Measurements from ENCODE around the gene CD248. TPM values are rescaled to one million over a fixed set of nuclear protein-coding genes. Genes with fewer than 3 reads are reported as not detected.

CD248 gene
- total RNA-seq, 3 donors from 2014 or later: 17.3 to 69.1 (median 24.9) TPM

DNA sequence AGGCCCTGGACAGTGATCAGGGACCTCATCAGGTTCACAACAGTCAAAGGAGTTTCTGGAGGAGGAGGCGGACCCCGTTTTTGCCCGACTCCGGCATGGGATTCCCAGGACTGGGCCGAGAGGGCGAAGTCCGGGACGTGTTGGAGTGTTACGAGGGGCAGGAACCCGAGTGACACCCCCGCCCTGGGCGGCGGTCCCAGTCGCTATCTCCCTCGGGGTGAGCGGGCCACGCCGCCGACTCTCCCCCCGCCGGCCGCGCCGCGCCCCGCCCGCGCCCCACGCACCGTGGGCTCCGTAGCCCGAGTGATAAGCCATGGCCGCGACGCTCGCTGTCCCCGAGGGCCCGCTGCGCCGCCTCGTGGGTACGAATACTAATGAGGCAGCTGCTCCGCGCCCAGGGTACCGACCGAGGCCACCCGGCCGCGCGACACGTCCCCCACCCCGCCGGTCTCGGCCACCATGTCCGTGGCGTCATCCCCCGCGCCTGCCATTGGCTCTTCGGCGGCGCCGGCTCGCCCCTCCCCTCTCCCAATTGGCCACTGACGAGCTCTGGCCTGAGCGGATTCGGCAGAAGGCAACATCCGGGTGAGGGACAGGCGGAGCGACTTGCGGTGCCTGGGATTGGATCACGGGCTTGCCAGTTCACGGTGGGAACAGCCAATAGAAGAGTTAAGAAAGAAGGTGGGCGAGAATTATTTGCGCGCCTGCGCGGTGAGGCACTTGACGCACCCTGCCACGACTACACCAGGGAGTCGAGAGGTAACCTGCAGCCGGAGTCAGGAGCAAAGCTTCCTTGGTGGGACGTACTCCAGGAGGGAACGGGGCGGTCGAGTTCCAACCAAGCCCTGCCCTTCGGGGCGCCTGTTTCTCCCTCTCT is 27.9 kb downstream of the CD248 start, which contains the start of gene YIF1A:
Gene YIF1A (minus strand): TSS at position 473 of the 877 bp plus-strand sequence. CDS start 158 bp downstream, at position 315.
- Histone ChIP-seq H3K9me3 (no peaks in the 10 kb centered on the region), H3K27ac (peak within 1 kb of the TSS; percentile 97 to 98), H3K36me3 (no peaks in the 10 kb centered on the region), H3K4me1 (peaks cover 0 to 15% of the 10 kb centered on the region in 2 donors), H3K4me3 (peak within 1 kb of the TSS; percentile 72 to 99 (median 84)), H3K27me3 (peaks cover 5 to 22% of the 10 kb centered on the region in 2 donors)
- TF ChIP-seq POLR2A (IDR thresholded peaks at IDR 0.05) (peak; percentile 85), POLR2AphosphoS5 (IDR thresholded peaks at IDR 0.05) (peak; percentile 89 to 98 (median 93))
- TF ChIP-seq, protein P1, sequence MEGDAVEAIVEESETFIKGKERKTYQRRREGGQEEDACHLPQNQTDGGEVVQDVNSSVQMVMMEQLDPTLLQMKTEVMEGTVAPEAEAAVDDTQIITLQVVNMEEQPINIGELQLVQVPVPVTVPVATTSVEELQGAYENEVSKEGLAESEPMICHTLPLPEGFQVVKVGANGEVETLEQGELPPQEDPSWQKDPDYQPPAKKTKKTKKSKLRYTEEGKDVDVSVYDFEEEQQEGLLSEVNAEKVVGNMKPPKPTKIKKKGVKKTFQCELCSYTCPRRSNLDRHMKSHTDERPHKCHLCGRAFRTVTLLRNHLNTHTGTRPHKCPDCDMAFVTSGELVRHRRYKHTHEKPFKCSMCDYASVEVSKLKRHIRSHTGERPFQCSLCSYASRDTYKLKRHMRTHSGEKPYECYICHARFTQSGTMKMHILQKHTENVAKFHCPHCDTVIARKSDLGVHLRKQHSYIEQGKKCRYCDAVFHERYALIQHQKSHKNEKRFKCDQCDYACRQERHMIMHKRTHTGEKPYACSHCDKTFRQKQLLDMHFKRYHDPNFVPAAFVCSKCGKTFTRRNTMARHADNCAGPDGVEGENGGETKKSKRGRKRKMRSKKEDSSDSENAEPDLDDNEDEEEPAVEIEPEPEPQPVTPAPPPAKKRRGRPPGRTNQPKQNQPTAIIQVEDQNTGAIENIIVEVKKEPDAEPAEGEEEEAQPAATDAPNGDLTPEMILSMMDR (IDR thresholded peaks at IDR 0.05): peak in 1 of 3 donors; percentile 9
- DNase-seq (ENCODE audit: low spot score in 2 of 2): peak; percentile 98 to 99
- intact Hi-C loops (cut with DNase I; ENCODE audit: low total_unique reads): loop anchor here (10.0 kb wide), 1 partner anchor 356 kb away; no protein-coding TSS in a partner anchor

DNA sequence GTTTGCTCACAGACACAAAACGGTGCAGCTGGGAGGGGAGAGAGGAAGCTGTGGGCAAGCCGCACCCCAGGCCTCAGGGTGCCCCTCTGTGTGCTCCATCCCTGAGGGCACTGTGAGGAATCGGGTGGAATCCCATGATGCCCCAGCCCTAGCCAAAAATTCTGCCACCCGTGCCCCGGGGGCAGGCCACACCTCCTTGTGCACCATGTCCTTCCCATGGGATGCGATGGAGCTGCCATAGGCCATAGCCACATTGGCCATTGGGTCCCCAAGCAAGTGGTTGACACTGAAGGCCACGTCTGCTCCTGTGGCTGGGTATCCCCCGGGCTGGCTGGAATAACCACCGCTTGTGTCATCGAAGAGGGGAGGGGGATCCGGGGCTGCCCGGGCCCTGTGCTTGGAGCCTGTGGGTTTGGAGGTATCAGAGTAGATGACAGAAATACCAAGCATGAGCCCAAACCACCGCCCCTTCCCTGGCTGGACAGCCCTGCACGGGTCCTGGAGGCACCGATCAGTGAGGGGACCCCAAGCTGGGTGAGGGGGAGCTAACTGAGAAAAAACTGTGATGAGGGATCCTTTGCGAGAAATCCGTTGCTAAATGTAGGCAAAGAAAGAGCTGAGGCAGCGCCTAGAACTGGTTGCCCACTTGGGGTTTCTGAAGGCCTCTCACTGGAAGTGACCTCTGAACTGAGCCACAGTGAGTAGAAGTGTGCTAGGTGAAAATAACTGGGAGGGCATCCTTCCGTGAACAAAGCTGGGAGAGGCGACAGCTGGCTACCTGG is 28.8 kb downstream of the CD248 start:
- Histone ChIP-seq H3K4me3 (peak overlapping the region; percentile 72 to 99 (median 84)), H3K36me3 (no peaks in the 10 kb centered on the region), H3K4me1 (peaks cover 0 to 15% of the 10 kb centered on the region in 2 donors), H3K27me3 (peaks cover 5 to 13% of the 10 kb centered on the region in 2 donors), H3K9me3 (no peaks in the 10 kb centered on the region), H3K27ac (peak overlapping the region; percentile 97 to 98)
- intact Hi-C loops (cut with DNase I; ENCODE audit: low total_unique reads): loop anchor here (10.0 kb wide), 1 partner anchor 357 kb away; no protein-coding TSS in a partner anchor
- TF ChIP-seq, protein P1 (IDR thresholded peaks at IDR 0.05): no peak
- no peak for TF ChIP-seq POLR2A (IDR thresholded peaks at IDR 0.05)
- no peak for TF ChIP-seq POLR2AphosphoS5 (IDR thresholded peaks at IDR 0.05)
- no peak for DNase-seq (ENCODE audit: low spot score in 2 of 2)

DNA sequence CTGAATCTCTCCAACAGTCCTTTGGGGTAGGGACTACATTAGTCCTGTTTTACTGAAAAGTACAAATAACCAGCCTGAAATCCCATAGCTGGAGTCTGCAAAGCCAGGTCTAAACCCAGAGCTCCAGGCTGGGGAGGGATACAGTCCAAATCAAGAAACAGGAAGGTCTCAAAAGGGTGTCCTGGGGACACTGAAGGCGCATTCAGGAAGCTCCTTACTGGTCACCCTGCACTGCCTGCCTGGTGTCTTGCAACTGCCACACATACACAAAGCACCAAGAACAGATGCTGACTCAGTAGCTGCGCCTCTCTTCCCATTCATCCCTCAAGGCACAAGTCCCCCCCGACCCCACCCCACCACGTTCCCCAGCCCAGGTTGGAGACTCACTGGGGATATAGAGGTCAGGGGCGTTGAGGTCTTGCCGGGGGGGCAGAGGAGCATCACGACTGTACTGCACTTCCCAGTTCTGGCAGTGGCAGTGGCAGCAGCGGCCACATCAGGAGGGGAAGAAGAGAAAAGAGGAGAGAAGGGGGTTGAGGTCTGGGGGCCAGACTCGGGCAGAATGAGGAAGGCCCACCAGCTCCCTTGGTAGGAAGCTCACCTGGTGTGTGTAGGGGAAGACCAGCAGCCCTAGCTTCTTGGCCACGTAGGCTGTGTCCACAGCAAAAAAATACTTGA is 29.5 kb downstream of the CD248 start:
- peaks cover 4 to 6% of the 10 kb centered on the region in 2 donors for H3K27me3 ChIP-seq
- no peak for DNase-seq (ENCODE audit: low spot score in 2 of 2)
- TF ChIP-seq POLR2AphosphoS5 (IDR thresholded peaks at IDR 0.05) (no peak), POLR2A (IDR thresholded peaks at IDR 0.05) (no peak)
- TF ChIP-seq, protein P1 (IDR thresholded peaks at IDR 0.05): no peak
- intact Hi-C loops (cut with DNase I; ENCODE audit: low total_unique reads): loop anchor here (10.0 kb wide), 1 partner anchor 357 kb away; no protein-coding TSS in a partner anchor
- H3K4me1 ChIP-seq: peaks cover 0 to 15% of the 10 kb centered on the region in 2 donors
- no peak overlapping the region for H3K27ac ChIP-seq
- H3K9me3 ChIP-seq: no peaks in the 10 kb centered on the region
- peak overlapping the region in 2 of 3 donors; percentile 84 to 99 for H3K4me3 ChIP-seq
- H3K36me3 ChIP-seq: no peaks in the 10 kb centered on the region

DNA sequence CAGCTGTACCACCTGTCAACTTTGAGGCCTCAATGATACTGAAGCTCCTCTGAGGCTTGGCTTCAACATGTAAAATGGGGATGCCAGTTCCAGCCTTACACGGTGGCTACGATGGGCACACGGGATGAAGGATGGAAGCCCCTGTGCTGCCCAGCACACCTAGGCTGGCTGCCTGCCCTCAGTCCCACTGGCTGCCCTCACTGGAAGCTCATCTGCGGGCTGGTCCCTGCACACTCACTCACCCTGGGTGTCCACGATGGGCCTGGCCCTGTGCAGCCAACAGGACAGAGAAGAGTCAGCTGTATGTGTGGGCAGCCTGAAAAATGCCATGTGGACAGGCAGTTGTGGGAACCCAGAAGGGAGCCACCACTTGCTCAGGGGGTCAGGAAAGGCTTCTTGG is 30.1 kb downstream of the CD248 start:
- Histone ChIP-seq H3K9me3 (no peaks in the 10 kb centered on the region), H3K27ac (no peak overlapping the region), H3K4me3 (no peak overlapping the region), H3K4me1 (peaks cover 0 to 15% of the 10 kb centered on the region in 2 donors), H3K36me3 (no peaks in the 10 kb centered on the region), H3K27me3 (no peaks in the 10 kb centered on the region)
- intact Hi-C loops (cut with DNase I; ENCODE audit: low total_unique reads): loop anchor here (10.0 kb wide), 1 partner anchor 358 kb away; no protein-coding TSS in a partner anchor
- DNase-seq (ENCODE audit: low spot score in 2 of 2): no peak
- TF ChIP-seq, protein P1 (IDR thresholded peaks at IDR 0.05): no peak
- TF ChIP-seq POLR2A (IDR thresholded peaks at IDR 0.05) (no peak), POLR2AphosphoS5 (IDR thresholded peaks at IDR 0.05) (no peak)
